ENCODE measurements around the gene HHAT.

GRCh38 chr1:210400043-210400840 is 71.5 kb downstream of the HHAT start:
- TF ChIP-seq GATA3 (IDR thresholded peaks at IDR 0.05; ENCODE audit: low read depth, low read length) (no peak), GATA2 (IDR thresholded peaks at IDR 0.05; ENCODE audit: low read depth, low read length) (no peak)

All from SH-SY5Y (cell line).